ENCODE data around the gene LCN6. TPM values are rescaled to one million over a fixed set of nuclear protein-coding genes. Genes with fewer than 3 reads are reported as not detected.

LCN6 gene
- total and polyA plus RNA-seq, 2 of the 13 experiments (the other 11 are each of a cell fraction or from before 2014, with no cell fraction given) = not detected

GRCh38 chr9:136725612-136726011 lies 22.7 kb downstream of the LCN6 start:
- Histone ChIP-seq H3K4me1 (ENCODE audit: insufficient read depth, low read length) (peaks cover 50% of the 10 kb centered on the region), H2AFZ (ENCODE audit: low read length) (no peak overlapping the region), H3K9me3 (ENCODE audit: low read length) (no peaks in the 10 kb centered on the region), H3K4me3 (replicated peaks in 1 of 3; ENCODE audit: insufficient read depth in 1 of 3, low read depth in 2 of 3, low read length in 3 of 3) (peak overlapping the region in 2 of 3 experiments; percentile 89; a peak in 5 of 6 replicates), H3K27me3 (ENCODE audit: control insufficient read depth in 1 of 2, insufficient read depth in 2 of 2, low read length in 2 of 2) (no peaks in the 10 kb centered on the region; a peak in 1 of 5 replicates), H3K9ac (ENCODE audit: insufficient read depth, low read depth, low read length) (peak overlapping the region; percentile 90; the same call in 1 of the 2 replicates), H3K36me3 (replicated peaks in 1 of 2; ENCODE audit: control insufficient read depth in 1 of 2, insufficient read depth in 2 of 2, low read length in 2 of 2) (peaks cover 11 to 20% of the 10 kb centered on the region in 2 experiments; a peak in 4 of 5 replicates), H4K20me1 (ENCODE audit: insufficient read depth, low read length) (peaks cover 52% of the 10 kb centered on the region), H3K27ac (ENCODE audit: extremely low read length, insufficient read depth, low read length) (no peak overlapping the region), H3K4me2 (ENCODE audit: low read depth, low read length) (peak overlapping the region; percentile 97), H3K79me2 (ENCODE audit: insufficient read depth, low read length) (peaks cover 31% of the 10 kb centered on the region)
- no peak for ATAC-seq
- in situ Hi-C loops (cut with HindIII; ENCODE audit: extremely low pct_ligation_motif_present, low pct_unique_long_range_greater_than_20kb) = no loop called here
- 80% methylated on average over 10 of the region's 10 CpGs for WGBS (ENCODE audit: low lambda C conversion rate)
- BruUV-seq (replicated peaks) = no TSS peak
- CTCF ChIA-PET (ENCODE audit: low intra/inter-chr PET ratio, low total read pairs) = no interaction called here
- no peak for FAIRE-seq
- intact Hi-C loops (cut with micrococcal nuclease; ENCODE audit: unreplicated experiment) = no loop called here
- POLR2A ChIA-PET = interaction anchor here (0.8 kb wide), 1 partner anchor 28 kb away, joined by 3 read pairs; no protein-coding TSS in a partner anchor
- no peak for DNase-seq (ENCODE audit: low spot score)
- TF ChIP-seq ZNF629 (CRISPR knock-in tag; conservative IDR thresholded peaks at IDR 0.05) (no peak), ZNF792 (CRISPR knock-in tag; IDR thresholded peaks at IDR 0.05) (no peak), RBM22 (optimal IDR thresholded peaks at IDR 0.05; ENCODE audit: low read length) (peak; percentile 31), SOX13 (IDR thresholded peaks at IDR 0.05) (no peak), SOX13 (CRISPR knock-in tag; conservative IDR thresholded peaks at IDR 0.05 in 1 of 2, IDR thresholded peaks at IDR 0.05 in 1 of 2) (no peak)

GRCh38 chr9:136724772-136725171 lies 23.6 kb downstream of the LCN6 start:
- H3K9ac ChIP-seq (ENCODE audit: insufficient read depth, low read depth, low read length) = no peak overlapping the region
- H3K79me2 ChIP-seq (ENCODE audit: insufficient read depth, low read length) = peaks cover 27% of the 10 kb centered on the region
- no peak for TF ChIP-seq HES4 (CRISPR knock-in tag; IDR thresholded peaks at IDR 0.05; ENCODE audit: borderline replicate concordance)
- peak; percentile 35; the same call in 1 of the 2 replicates for TF ChIP-seq RBFOX2 (IDR thresholded peaks at IDR 0.05; ENCODE audit: low read depth, low read length)
- CTCF ChIA-PET (ENCODE audit: low intra/inter-chr PET ratio, low total read pairs) = no interaction called here
- no peak overlapping the region for H2AFZ ChIP-seq (ENCODE audit: low read length)
- POLR2A ChIA-PET = no interaction called here
- peaks cover 52% of the 10 kb centered on the region for H4K20me1 ChIP-seq (ENCODE audit: insufficient read depth, low read length)
- no peaks in the 10 kb centered on the region for H3K9me3 ChIP-seq (ENCODE audit: low read length)
- in situ Hi-C loops (cut with HindIII; ENCODE audit: extremely low pct_ligation_motif_present, low pct_unique_long_range_greater_than_20kb) = no loop called here
- H3K4me3 ChIP-seq (replicated peaks in 1 of 3; ENCODE audit: insufficient read depth in 1 of 3, low read depth in 2 of 3, low read length in 3 of 3) = no peak overlapping the region
- no peak overlapping the region for H3K4me2 ChIP-seq (ENCODE audit: low read depth, low read length)
- ATAC-seq (no peak), FAIRE-seq (no peak), DNase-seq (ENCODE audit: low spot score) (no peak)
- BruUV-seq (replicated peaks) = no TSS peak
- H3K27me3 ChIP-seq (ENCODE audit: control insufficient read depth in 1 of 2, insufficient read depth in 2 of 2, low read length in 2 of 2) = no peaks in the 10 kb centered on the region; a peak in 1 of 5 replicates
- H3K4me1 ChIP-seq (ENCODE audit: insufficient read depth, low read length) = peaks cover 42% of the 10 kb centered on the region
- peaks cover 11 to 20% of the 10 kb centered on the region in 2 experiments; a peak in 4 of 5 replicates for H3K36me3 ChIP-seq (replicated peaks in 1 of 2; ENCODE audit: control insufficient read depth in 1 of 2, insufficient read depth in 2 of 2, low read length in 2 of 2)
- WGBS (ENCODE audit: low lambda C conversion rate) = 98% methylated on average over 7 of the region's 7 CpGs
- no peak overlapping the region for H3K27ac ChIP-seq (ENCODE audit: extremely low read length, insufficient read depth, low read length)
- intact Hi-C loops (cut with micrococcal nuclease; ENCODE audit: unreplicated experiment) = no loop called here
